Mesenchymal stem cell (in vitro differentiated cells and primary cell): Measurements from ENCODE around the gene ADGRL3.

Experiments used
- DNase-seq: peaks from one replicate; pipeline ENCODE4 v3.0.0-alpha.2; 2013
- H2AFZ ChIP-seq: one replicate; pipeline ENCODE4 v1.6.1; 2013; ENCODE audit warnings: low read depth, mild to moderate bottlenecking, control low read depth, inconsistent platforms, low read length, moderate library complexity
- H2AK5ac ChIP-seq: 2 replicates; pipeline ENCODE4 v1.6.1; 2013; ENCODE audit warnings: low read length, moderate library complexity, mild to moderate bottlenecking, inconsistent platforms; ENCODE audit not compliant: severe bottlenecking
- H2BK120ac ChIP-seq: one replicate; pipeline ENCODE4 v1.6.1; 2013; ENCODE audit warnings: low read depth, mild to moderate bottlenecking, inconsistent platforms, low read length, moderate library complexity
- H2BK12ac ChIP-seq, 2 experiments: one replicate each; pipeline ENCODE4 v1.6.1; 2013; ENCODE audit warnings: inconsistent platforms in 2 of 2, low read length in 2 of 2, mild to moderate bottlenecking in 2 of 2, moderate library complexity in 2 of 2, control low read depth in 1 of 2
- H2BK15ac ChIP-seq: one replicate; pipeline ENCODE4 v1.6.1; 2013; ENCODE audit warnings: mild to moderate bottlenecking, low read depth, inconsistent platforms; ENCODE audit not compliant: poor library complexity, severe bottlenecking
- H2BK5ac ChIP-seq: 2 replicates; pipeline ENCODE4 v1.6.1; 2013; ENCODE audit warnings: low read depth, mild to moderate bottlenecking, low read length, control low read depth, inconsistent platforms; ENCODE audit not compliant: poor library complexity, severe bottlenecking
- H3K14ac ChIP-seq, 2 experiments: one replicate each; pipeline ENCODE4 v1.6.1; 2013; ENCODE audit warnings: inconsistent platforms in 2 of 2, low read length in 2 of 2, control low read depth in 1 of 2, mild to moderate bottlenecking in 1 of 2, moderate library complexity in 1 of 2
- H3K18ac ChIP-seq, 2 experiments: one replicate each; pipeline ENCODE4 v1.6.1; 2013; ENCODE audit warnings: inconsistent platforms in 2 of 2, low read length in 2 of 2, control low read depth in 1 of 2, low read depth in 1 of 2, mild to moderate bottlenecking in 1 of 2
- H3K23ac ChIP-seq, 2 experiments: one replicate each; pipeline ENCODE4 v1.6.1; 2013; ENCODE audit warnings: inconsistent platforms in 2 of 2, low read length in 2 of 2, mild to moderate bottlenecking in 2 of 2, moderate library complexity in 2 of 2, control low read depth in 1 of 2
- H3K27ac ChIP-seq: 2 replicates; pipeline ENCODE4 v1.5.1; 2013; ENCODE audit warnings: mild to moderate bottlenecking, moderate library complexity, low read length, control low read depth, inconsistent platforms; ENCODE audit not compliant: poor library complexity, severe bottlenecking
- H3K27me3 ChIP-seq, 2 experiments: 2 replicates each; pipeline versions ENCODE4 v1.6.1 to v1.7.0; 2013; ENCODE audit warnings: low read length in 2 of 2, mild to moderate bottlenecking in 2 of 2, moderate library complexity in 2 of 2, control low read depth in 1 of 2, inconsistent platforms in 1 of 2; ENCODE audit not compliant: control insufficient read depth in 1 of 2, insufficient read depth in 1 of 2
- H3K36me3 ChIP-seq, 2 experiments: 2 replicates each; pipeline versions ENCODE4 v1.6.1 to v1.7.0; 2013; ENCODE audit warnings: low read length in 2 of 2, control low read depth in 1 of 2, inconsistent platforms in 1 of 2, low read depth in 1 of 2, mild to moderate bottlenecking in 1 of 2; ENCODE audit not compliant: insufficient read depth in 2 of 2, control insufficient read depth in 1 of 2
- H3K4ac ChIP-seq, 2 experiments: one replicate each; pipeline ENCODE4 v1.6.1; 2013; ENCODE audit warnings: inconsistent platforms in 2 of 2, low read length in 2 of 2, mild to moderate bottlenecking in 2 of 2, moderate library complexity in 2 of 2, control low read depth in 1 of 2, low read depth in 1 of 2
- H3K4me1 ChIP-seq: 2 replicates; pipeline ENCODE4 v1.6.1; 2013; ENCODE audit warnings: low read depth, low read length, control low read depth; ENCODE audit not compliant: control insufficient read depth, insufficient read depth
- H3K4me2 ChIP-seq: 2 replicates; pipeline ENCODE4 v1.6.1; 2013; ENCODE audit warnings: low read length, mild to moderate bottlenecking, inconsistent platforms; ENCODE audit not compliant: poor library complexity, severe bottlenecking
- H3K4me3 ChIP-seq, 2 experiments: 2 replicates each; pipeline versions ENCODE4 v1.5.1 to v1.7.0; 2013; ENCODE audit warnings: low read length in 2 of 2, mild to moderate bottlenecking in 2 of 2, control low read depth in 1 of 2, low read depth in 1 of 2; ENCODE audit not compliant: insufficient read depth in 1 of 2
- H3K79me1 ChIP-seq: replicated peaks from 2 replicates; pipeline ENCODE4 v1.6.1; 2013; ENCODE audit warnings: mild to moderate bottlenecking, control low read depth, low read length, inconsistent platforms; ENCODE audit not compliant: poor library complexity, severe bottlenecking
- H3K9ac ChIP-seq: 2 replicates; pipeline ENCODE4 v1.7.0; 2013; ENCODE audit warnings: mild to moderate bottlenecking, low read length, moderate library complexity
- H3K9me3 ChIP-seq: 2 replicates; pipeline ENCODE4 v1.7.0; 2013; ENCODE audit warnings: mild to moderate bottlenecking, low read length; ENCODE audit not compliant: control insufficient read depth
- H4K8ac ChIP-seq: one replicate; pipeline ENCODE4 v1.6.1; 2013; ENCODE audit warnings: inconsistent platforms, mild to moderate bottlenecking, low read length, moderate library complexity
- H4K91ac ChIP-seq: one replicate; pipeline ENCODE4 v1.6.1; 2013; ENCODE audit warnings: mild to moderate bottlenecking, low read length, inconsistent platforms
- WGBS: methylation state at CpG from one replicate; pipeline ENCODE4 v1.1.7; 2013; ENCODE audit warnings: mixed read lengths; 5-methylcytosine and 5-hydroxymethylcytosine counted together

The ADGRL3 gene

DNA sequence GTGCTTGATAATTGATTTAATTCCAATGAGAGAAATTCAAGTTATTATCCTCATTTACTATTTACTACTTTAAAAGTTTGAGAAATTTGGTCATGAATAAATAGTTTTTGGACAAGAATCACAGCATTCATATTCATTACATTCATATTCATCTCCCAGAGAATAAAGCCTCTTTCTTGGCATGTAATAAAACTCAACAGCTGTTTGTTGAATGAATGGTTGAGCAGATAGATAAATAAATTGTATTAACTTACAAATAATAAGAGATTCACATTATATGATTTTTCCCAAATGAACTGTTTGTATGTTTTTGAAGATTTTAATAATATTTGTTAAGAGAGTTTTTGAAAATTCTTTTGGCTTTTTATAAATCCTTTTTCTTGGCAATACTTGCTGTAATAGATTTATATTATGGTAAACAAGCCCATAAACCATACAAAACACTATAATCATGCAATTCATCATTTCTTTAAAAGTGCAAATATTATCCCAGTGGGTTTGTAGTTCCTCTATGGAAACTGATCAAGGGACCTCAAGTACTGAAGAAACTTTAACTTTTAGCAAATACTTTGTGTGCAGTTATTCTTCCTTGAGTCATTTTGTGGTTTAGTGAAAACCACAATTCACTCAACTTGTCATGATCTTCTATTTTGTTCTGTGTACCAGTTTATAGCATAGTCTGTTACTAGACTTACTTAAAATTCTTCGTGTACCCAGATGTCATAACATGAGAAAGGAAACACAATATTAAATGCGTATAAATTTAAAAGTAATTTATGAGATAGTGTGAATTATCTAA is 371.8 kb downstream of the ADGRL3 start:
- no peak overlapping the region for H2BK120ac ChIP-seq
- H3K4me3 ChIP-seq = no peak overlapping the region
- no peak overlapping the region for H3K14ac ChIP-seq
- no CpG with 5 or more reads among the region's 2 CpGs for WGBS
- H3K23ac ChIP-seq = no peak overlapping the region
- H3K18ac ChIP-seq = no peak overlapping the region
- H4K8ac ChIP-seq = no peak overlapping the region
- no peak overlapping the region for H2AK5ac ChIP-seq
- DNase-seq = peak; percentile 76
- H2BK12ac ChIP-seq = no peak overlapping the region
- no peak overlapping the region for H4K91ac ChIP-seq
- H3K4me2 ChIP-seq = no peak overlapping the region
- H3K4ac ChIP-seq = no peak overlapping the region
- no peaks in the 10 kb centered on the region for H3K27me3 ChIP-seq
- H3K36me3 ChIP-seq = no peaks in the 10 kb centered on the region
- H2AFZ ChIP-seq = no peak overlapping the region
- no peaks in the 10 kb centered on the region for H3K79me1 ChIP-seq
- no peaks in the 10 kb centered on the region for H3K9me3 ChIP-seq
- no peak overlapping the region for H2BK5ac ChIP-seq
- H3K27ac ChIP-seq = no peak overlapping the region
- H3K4me1 ChIP-seq = no peaks in the 10 kb centered on the region
- no peak overlapping the region for H2BK15ac ChIP-seq
- H3K9ac ChIP-seq = no peak overlapping the region

DNA sequence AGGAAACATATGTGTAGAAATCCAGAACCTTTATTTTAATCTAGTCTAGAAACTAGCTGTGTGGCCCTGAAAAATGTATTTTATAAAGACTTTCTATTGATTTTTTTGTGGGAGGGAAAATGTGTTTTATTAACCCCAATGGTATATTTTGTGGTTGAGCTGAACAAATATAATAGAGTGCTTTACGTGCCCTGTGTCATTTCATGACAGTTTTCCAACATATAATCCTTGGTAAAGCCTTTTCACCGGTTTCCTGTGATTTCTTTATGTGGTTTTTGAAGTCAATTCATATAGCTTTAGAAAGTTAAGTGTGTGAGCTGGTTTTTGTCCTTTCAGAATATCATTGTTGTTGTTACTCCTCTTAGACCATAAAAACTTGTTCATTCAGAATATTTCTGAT is 375.7 kb downstream of the ADGRL3 start:
- no peak overlapping the region for H3K9ac ChIP-seq
- no peak overlapping the region for H3K23ac ChIP-seq
- no peak overlapping the region for H2BK120ac ChIP-seq
- H2BK15ac ChIP-seq = no peak overlapping the region
- H3K4me2 ChIP-seq = no peak overlapping the region
- no peak overlapping the region for H4K8ac ChIP-seq
- no peaks in the 10 kb centered on the region for H3K4me1 ChIP-seq
- no peak overlapping the region for H2AFZ ChIP-seq
- no peaks in the 10 kb centered on the region for H3K27me3 ChIP-seq
- H3K18ac ChIP-seq = no peak overlapping the region
- H3K14ac ChIP-seq = no peak overlapping the region
- H2AK5ac ChIP-seq = no peak overlapping the region
- H3K79me1 ChIP-seq = no peaks in the 10 kb centered on the region
- H3K36me3 ChIP-seq = no peaks in the 10 kb centered on the region
- H3K4ac ChIP-seq = no peak overlapping the region
- H4K91ac ChIP-seq = no peak overlapping the region
- no peak for DNase-seq
- no peak overlapping the region for H3K27ac ChIP-seq
- H3K9me3 ChIP-seq = no peaks in the 10 kb centered on the region
- no peak overlapping the region for H3K4me3 ChIP-seq
- WGBS = 78% methylated on average over 2 of the region's 2 CpGs
- H2BK5ac ChIP-seq = no peak overlapping the region
- no peak overlapping the region for H2BK12ac ChIP-seq

DNA sequence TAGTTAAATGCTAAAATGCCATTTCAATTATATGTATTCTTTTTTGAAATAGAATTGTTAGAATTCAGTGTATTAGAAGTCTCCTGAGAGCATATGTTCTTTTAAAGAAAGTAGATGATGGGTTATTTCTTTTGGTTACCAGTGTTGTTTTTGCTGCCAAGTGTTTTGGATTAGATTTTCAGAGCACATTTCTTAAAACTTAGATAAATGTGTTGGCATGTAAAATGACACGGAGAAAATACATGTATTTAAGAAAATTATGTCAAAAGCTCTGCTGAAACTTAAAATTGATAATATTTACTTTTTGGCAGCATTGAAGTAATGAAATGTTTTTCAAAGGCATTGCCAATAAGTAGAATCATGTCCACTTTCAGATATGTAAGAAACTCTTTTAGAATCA is 379.7 kb downstream of the ADGRL3 start:
- no peak for DNase-seq
- WGBS = no CpG with 5 or more reads among the region's 1 CpG
- no peak overlapping the region for H3K4ac ChIP-seq
- no peaks in the 10 kb centered on the region for H3K36me3 ChIP-seq
- H3K4me1 ChIP-seq = no peaks in the 10 kb centered on the region
- no peak overlapping the region for H3K27ac ChIP-seq
- no peak overlapping the region for H2BK15ac ChIP-seq
- no peak overlapping the region for H2BK120ac ChIP-seq
- no peak overlapping the region for H3K9ac ChIP-seq
- H3K4me3 ChIP-seq = no peak overlapping the region
- no peak overlapping the region for H2BK12ac ChIP-seq
- no peak overlapping the region for H2AFZ ChIP-seq
- no peaks in the 10 kb centered on the region for H3K27me3 ChIP-seq
- H3K23ac ChIP-seq = no peak overlapping the region
- H3K4me2 ChIP-seq = no peak overlapping the region
- no peak overlapping the region for H3K18ac ChIP-seq
- no peak overlapping the region for H4K91ac ChIP-seq
- H3K9me3 ChIP-seq = no peaks in the 10 kb centered on the region
- no peak overlapping the region for H3K14ac ChIP-seq
- H4K8ac ChIP-seq = no peak overlapping the region
- no peak overlapping the region for H2AK5ac ChIP-seq
- H2BK5ac ChIP-seq = no peak overlapping the region
- H3K79me1 ChIP-seq = no peaks in the 10 kb centered on the region

DNA sequence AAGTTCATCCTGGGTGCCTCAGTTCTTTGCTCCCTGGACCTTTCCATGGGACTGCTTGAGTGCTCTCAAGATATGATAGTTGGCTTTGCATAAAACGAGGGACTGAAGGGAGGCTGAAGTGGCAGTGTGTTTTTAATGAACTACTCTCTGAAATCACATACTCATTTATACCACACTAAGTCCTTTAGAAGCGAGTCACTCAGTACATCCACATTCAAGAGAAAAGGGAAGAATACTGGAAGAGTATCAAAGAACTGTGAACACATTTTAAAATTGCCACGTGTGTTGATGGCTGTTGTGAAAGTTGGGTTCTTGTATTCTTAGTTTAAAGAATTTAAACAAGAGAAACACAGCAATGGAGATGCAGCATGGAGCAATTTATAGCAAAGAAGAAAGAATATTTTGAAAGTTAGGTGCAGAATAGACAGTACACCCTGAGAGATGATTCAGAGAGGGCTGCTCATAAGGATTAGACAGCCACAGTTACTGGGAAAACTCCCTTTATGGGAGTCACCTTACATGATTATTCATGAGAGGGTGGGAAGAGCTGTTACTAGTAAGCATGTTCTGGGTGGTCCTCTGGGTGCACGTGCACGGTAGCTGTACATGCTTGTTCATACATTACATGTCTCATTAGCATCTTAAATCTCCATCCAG is 380.7 kb downstream of the ADGRL3 start:
- Histone ChIP-seq H2AK5ac (no peak overlapping the region), H3K4me3 (no peak overlapping the region), H3K4ac (no peak overlapping the region), H3K4me1 (no peaks in the 10 kb centered on the region), H3K27ac (no peak overlapping the region), H3K23ac (no peak overlapping the region), H3K18ac (no peak overlapping the region), H2BK5ac (no peak overlapping the region), H2BK15ac (no peak overlapping the region), H2BK120ac (no peak overlapping the region), H4K8ac (no peak overlapping the region), H3K4me2 (no peak overlapping the region), H3K36me3 (no peaks in the 10 kb centered on the region), H3K9ac (no peak overlapping the region), H2BK12ac (no peak overlapping the region), H2AFZ (no peak overlapping the region), H4K91ac (no peak overlapping the region), H3K27me3 (no peaks in the 10 kb centered on the region), H3K14ac (no peak overlapping the region), H3K79me1 (no peaks in the 10 kb centered on the region), H3K9me3 (no peaks in the 10 kb centered on the region)
- 88% methylated on average over 1 of the region's 5 CpGs for WGBS
- DNase-seq = no peak
